MG63 (cell line): Measurements from ENCODE around the gene WWP2. TPM values are rescaled to one million over a fixed set of nuclear protein-coding genes. Genes with fewer than 3 reads are reported as not detected.

ENCODE experiments used
- DNase-seq: peaks from one replicate; pipeline ENCODE4 v3.0.0-alpha.2; 2020
- H3K27me3 ChIP-seq: fragments of 250-450 bp; sonication (Bioruptor Pico); 2 replicates; pipeline ENCODE4 v1.5.1; 2020; ENCODE audit warnings: mild to moderate bottlenecking, moderate library complexity
- H3K36me3 ChIP-seq: fragments of 250-450 bp; sonication (Bioruptor Pico); 2 replicates; pipeline ENCODE4 v1.5.1; 2020; ENCODE audit warnings: mild to moderate bottlenecking, moderate library complexity
- H3K4me3 ChIP-seq: fragments of 250-450 bp; sonication (Bioruptor Pico); 2 replicates; pipeline ENCODE4 v1.5.1; 2020; ENCODE audit warnings: mild to moderate bottlenecking, moderate library complexity
- H3K9me3 ChIP-seq: fragments of 250-450 bp; sonication (Bioruptor Pico); 2 replicates; pipeline ENCODE4 v1.5.1; 2020; ENCODE audit warnings: mild to moderate bottlenecking, moderate library complexity
- total RNA-seq: library from RNA; depleted of rRNA; stranded (reverse); fragments of >200 nt; shearing (Covaris generic); gene quantifications from 2 replicates; pipeline ENCODE4 v1.2.3, GENCODE V29; 2014; ENCODE audit warnings: low replicate concordance

WWP2 gene
- total RNA-seq, 1 experiment from 2014 or later = 15.5 TPM

- Histone ChIP-seq H3K27me3 (no peaks in the 10 kb centered on the region), H3K9me3 (no peaks in the 10 kb centered on the region), H3K4me3 (no peak overlapping the region), H3K36me3 (no peaks in the 10 kb centered on the region)
- DNase-seq = no peak
Measured at GRCh38 chr16:69916462-69916861, 154.3 kb downstream of the WWP2 start.

GRCh38 chr16:69917311-69917710, 155.2 kb downstream of the WWP2 start:
- no peak overlapping the region for H3K4me3 ChIP-seq

GRCh38 chr16:69917739-69918138, 155.6 kb downstream of the WWP2 start:
- peak; percentile 35 for DNase-seq

More at GRCh38 chr16:69917311-69917710, 155.2 kb downstream of the WWP2 start:
- Histone ChIP-seq H3K36me3 (no peaks in the 10 kb centered on the region), H3K27me3 (no peaks in the 10 kb centered on the region), H3K9me3 (no peaks in the 10 kb centered on the region)
- no peak for DNase-seq

GRCh38 chr16:69918241-69918640, 156.1 kb downstream of the WWP2 start:
- Histone ChIP-seq H3K36me3 (no peaks in the 10 kb centered on the region), H3K27me3 (no peaks in the 10 kb centered on the region), H3K4me3 (no peak overlapping the region), H3K9me3 (no peaks in the 10 kb centered on the region)
- no peak for DNase-seq

More at GRCh38 chr16:69917739-69918138, 155.6 kb downstream of the WWP2 start:
- H3K27me3 ChIP-seq = no peaks in the 10 kb centered on the region
- no peaks in the 10 kb centered on the region for H3K36me3 ChIP-seq
- H3K4me3 ChIP-seq = no peak overlapping the region
- H3K9me3 ChIP-seq = no peaks in the 10 kb centered on the region

DNA sequence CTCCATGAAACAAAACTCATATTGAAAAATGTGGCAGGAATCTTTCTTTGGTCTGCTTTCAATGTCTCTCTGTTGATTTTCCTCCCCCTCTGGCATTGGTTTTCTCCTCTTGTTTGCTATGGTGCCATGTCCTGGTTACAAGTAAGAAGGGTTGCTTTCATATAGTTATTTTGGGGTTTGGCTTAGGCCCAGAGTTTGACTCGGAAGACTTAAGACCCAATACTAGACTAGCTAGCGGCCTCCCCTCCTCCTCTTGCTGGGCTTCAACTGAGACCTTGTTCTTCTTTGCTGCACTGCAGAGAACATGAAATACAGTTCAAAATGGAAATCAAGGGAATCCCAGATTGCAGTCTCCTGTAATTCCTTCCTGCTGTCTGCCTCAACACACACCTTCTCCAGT, 159.0 kb downstream of the WWP2 start:
- H3K27me3 ChIP-seq = no peaks in the 10 kb centered on the region
- DNase-seq = no peak
- no peaks in the 10 kb centered on the region for H3K9me3 ChIP-seq
- no peak overlapping the region for H3K4me3 ChIP-seq
- H3K36me3 ChIP-seq = no peaks in the 10 kb centered on the region

DNA sequence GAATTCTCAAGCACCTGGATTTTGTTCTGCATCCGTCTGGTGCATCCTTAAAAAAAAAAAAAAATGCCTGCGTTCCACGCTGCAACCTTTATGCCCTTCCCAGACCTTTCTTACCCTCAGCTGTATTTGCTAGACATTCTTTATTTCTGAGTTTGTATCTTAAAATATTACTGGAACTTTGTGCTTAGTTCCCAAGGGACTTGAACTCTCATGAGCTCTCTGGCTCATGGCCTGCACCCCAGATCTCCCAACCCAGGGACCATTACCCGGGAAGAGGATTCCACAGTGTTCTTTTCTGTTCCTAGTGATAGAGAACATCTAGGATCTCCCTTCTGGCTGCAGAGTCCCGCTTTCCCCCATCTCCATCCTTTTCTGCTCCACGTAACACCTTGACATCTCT, 160.1 kb downstream of the WWP2 start:
- DNase-seq = no peak
- Histone ChIP-seq H3K4me3 (no peak overlapping the region), H3K27me3 (no peaks in the 10 kb centered on the region), H3K36me3 (no peaks in the 10 kb centered on the region), H3K9me3 (no peaks in the 10 kb centered on the region)

DNA sequence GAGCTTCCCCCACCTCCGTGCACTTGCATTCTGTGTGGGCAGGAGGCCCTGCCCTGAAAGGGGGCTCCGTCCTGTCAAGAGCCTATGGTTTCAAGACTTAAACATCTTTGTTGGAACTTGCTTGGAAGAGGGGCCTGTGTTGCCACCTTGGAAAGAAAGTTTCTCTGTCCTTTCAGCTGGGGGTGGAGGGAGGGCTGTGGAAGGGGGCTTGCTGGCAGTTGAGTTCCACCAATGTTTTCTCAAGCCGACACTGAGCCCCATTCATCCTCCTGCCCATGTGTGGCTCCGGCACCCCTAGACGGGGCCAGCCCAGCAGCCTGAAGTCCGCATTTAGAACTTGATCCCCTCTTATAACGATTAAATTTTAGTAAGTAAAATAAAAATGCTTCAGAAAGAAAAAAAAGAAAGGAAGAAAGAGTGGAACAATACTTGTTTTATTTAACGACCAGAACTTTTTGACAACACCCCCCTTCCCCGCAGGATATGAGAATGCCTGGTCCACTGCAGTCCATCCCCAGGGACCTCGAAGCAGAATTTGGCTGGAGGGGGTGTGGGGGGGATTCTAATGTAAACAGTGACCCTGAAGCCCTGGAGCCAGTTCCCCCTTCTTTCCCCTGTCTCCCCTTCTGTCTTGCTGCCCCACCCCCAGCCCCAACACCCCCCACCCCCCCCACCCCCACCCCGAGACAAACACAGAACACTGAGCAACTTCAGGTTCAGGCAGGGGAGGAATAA, 162.1 kb downstream of the WWP2 start:
- no peak overlapping the region for H3K4me3 ChIP-seq
- H3K9me3 ChIP-seq = no peaks in the 10 kb centered on the region
- DNase-seq = no peak
- no peaks in the 10 kb centered on the region for H3K27me3 ChIP-seq
- no peaks in the 10 kb centered on the region for H3K36me3 ChIP-seq

GRCh38 chr16:69924777-69925191, 162.7 kb downstream of the WWP2 start:
- DNase-seq = peak; percentile 58
- Histone ChIP-seq H3K36me3 (no peaks in the 10 kb centered on the region), H3K27me3 (no peaks in the 10 kb centered on the region), H3K9me3 (no peaks in the 10 kb centered on the region), H3K4me3 (no peak overlapping the region)

DNA sequence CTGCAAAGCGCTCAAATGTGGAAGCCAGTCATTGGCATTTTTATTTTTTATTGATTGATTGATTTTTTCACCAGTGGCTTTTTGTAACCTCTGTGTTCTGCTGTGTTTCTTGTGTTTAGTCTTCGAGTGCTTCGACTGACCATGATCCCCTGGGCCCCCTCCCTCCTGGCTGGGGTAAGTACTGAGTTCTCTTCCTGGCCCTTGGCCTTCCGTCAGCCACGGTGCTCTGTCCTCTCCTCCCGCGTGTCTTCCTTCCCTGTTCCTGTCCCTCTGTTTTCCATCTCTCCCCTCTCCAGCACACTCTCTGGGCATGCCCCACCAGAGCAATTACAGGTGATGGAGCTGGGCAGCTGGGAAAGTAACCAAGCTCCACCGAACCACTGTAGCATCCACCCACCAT, 163.2 kb downstream of the WWP2 start:
- no peak for DNase-seq
- no peak overlapping the region for H3K4me3 ChIP-seq
- no peaks in the 10 kb centered on the region for H3K36me3 ChIP-seq
- no peaks in the 10 kb centered on the region for H3K27me3 ChIP-seq
- no peaks in the 10 kb centered on the region for H3K9me3 ChIP-seq

DNA sequence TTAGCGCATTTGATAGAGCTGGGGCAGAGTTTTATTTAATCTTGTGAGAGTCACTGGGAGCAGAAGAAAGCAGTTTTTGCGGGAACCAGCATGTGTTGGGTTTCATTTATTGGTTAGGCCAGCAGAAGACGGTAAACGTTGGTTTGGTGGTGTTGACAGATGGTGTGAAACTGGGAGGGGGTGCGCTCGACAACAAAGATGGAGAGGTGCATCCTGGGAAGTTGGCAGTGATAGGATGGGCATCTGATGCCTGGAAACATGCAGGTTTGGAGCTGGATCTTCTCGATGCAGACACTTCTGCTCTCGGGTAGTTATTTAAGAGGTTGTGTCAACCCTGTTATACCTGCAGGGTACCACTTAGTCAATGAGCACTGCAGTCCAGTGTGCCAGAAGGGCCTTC, 164.1 kb downstream of the WWP2 start:
- no peaks in the 10 kb centered on the region for H3K36me3 ChIP-seq
- no peaks in the 10 kb centered on the region for H3K9me3 ChIP-seq
- H3K27me3 ChIP-seq = no peaks in the 10 kb centered on the region
- DNase-seq = no peak
- H3K4me3 ChIP-seq = no peak overlapping the region

DNA sequence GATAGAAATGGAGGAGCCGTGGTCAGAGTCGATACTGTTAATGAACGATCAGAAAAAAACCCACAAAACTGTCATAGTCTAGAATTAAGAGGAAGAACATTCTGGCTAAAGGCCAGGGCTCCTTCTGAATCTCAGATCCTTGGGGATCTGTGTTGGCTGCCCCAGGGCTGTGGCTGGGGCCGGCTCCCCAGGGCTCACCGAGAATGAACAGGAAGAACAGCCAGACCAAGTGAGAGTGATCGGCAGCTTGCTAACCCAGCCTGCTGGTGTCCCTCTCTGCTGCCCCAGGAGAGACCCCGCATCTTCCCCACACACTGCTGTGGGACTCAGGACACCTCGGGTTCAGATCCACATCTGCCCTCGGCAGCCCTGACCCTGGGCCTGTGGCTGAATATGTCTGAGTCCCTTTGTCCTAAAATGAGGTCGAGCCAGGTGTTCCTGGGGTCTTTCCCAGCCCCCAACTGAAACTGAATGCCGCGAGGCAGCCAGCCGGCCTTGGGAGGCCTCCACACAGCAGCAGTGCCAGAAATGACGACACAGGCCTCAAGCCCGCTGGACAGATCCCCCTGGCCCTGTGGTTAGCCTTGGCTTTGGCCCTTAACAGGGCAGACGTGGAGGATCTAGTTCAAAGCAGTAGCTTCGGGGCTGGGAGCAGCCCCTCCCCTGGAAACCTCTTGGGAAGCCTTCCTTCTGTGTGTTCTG, 165.1 kb downstream of the WWP2 start:
- Histone ChIP-seq H3K9me3 (no peaks in the 10 kb centered on the region), H3K27me3 (no peaks in the 10 kb centered on the region), H3K36me3 (no peaks in the 10 kb centered on the region), H3K4me3 (no peak overlapping the region)
- DNase-seq = peak; percentile 14

DNA sequence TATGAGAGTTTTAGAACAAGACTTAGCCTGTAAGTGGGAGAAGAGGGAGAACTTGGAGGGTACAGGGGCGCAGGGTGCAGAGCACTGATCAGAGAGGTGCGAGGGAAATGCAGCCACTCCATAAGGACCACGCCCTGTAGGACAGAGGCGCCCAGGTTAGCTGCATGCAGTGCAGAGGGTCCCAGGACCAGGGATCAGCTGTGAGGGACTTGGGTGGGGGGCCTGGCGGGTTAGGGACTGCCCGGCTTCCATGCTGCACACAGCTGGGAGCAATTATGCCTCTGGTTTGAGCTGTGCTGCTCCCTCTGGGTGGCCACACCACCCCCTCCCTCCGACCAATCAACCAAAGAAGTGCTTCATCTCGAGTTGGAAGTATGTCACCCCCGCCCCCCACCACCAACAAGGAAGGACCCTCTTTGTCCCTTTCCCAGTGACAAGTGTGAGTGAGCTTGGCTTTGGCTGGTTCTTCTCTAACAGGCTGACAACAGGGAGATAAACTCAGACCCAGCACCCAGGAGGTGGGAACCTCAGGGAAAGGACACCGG, 166.8 kb downstream of the WWP2 start:
- Histone ChIP-seq H3K36me3 (no peaks in the 10 kb centered on the region), H3K4me3 (no peak overlapping the region), H3K27me3 (no peaks in the 10 kb centered on the region), H3K9me3 (no peaks in the 10 kb centered on the region)
- DNase-seq = no peak

- Histone ChIP-seq H3K27me3 (no peaks in the 10 kb centered on the region), H3K4me3 (no peak overlapping the region), H3K36me3 (no peaks in the 10 kb centered on the region), H3K9me3 (no peaks in the 10 kb centered on the region)
- DNase-seq = no peak
Measured at GRCh38 chr16:69929480-69929879, 167.3 kb downstream of the WWP2 start.

DNA sequence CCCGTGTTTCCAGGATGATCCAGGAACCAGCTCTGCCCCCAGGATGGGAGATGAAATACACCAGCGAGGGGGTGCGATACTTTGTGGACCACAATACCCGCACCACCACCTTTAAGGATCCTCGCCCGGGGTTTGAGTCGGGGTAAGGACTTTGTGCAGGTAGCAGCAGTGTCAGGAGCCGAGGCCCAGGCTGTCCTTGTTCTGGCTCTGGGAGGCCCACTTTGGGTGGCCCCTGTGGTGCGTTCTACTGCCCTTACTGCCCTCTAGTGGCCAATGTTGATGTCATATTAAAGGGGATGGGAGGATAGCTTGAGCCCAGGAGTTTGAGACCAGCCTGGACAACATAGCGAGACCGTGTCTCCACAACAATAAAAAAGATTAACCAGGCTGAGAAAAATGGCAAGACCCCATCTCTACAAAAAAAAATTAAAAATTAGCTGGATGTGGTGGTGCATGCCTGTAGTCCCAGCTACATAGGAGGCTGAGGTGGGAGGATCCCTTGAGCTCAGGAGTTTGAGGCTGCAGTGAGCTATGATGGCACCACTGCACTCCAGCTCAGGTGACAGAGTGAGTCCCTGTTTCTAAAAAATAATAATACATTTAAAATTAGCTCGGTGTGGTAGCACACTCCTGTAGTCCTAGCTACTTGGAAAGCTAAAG, 168.1 kb downstream of the WWP2 start:
- no peaks in the 10 kb centered on the region for H3K27me3 ChIP-seq
- H3K4me3 ChIP-seq = no peak overlapping the region
- H3K9me3 ChIP-seq = no peaks in the 10 kb centered on the region
- DNase-seq = peak; percentile 15
- no peaks in the 10 kb centered on the region for H3K36me3 ChIP-seq

DNA sequence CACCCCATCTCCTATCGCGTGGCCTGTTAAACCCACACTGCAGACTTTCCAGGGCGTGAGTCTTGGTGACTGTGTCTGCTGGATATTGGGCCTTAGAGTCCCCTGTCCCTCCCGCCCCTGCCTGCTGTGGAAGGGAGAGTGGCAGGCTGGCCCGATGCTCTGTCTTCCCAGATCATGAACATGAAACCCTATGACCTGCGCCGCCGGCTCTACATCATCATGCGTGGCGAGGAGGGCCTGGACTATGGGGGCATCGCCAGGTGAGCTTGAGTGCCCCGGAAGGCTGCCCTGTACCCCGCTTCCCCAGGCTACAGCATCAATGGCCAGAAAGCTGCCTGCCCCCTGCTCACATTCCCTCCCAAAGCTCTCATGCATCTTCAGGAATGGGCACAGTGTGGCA, 169.5 kb downstream of the WWP2 start:
- no peak for DNase-seq
- Histone ChIP-seq H3K36me3 (no peaks in the 10 kb centered on the region), H3K27me3 (no peaks in the 10 kb centered on the region), H3K9me3 (no peaks in the 10 kb centered on the region), H3K4me3 (no peak overlapping the region)

DNA sequence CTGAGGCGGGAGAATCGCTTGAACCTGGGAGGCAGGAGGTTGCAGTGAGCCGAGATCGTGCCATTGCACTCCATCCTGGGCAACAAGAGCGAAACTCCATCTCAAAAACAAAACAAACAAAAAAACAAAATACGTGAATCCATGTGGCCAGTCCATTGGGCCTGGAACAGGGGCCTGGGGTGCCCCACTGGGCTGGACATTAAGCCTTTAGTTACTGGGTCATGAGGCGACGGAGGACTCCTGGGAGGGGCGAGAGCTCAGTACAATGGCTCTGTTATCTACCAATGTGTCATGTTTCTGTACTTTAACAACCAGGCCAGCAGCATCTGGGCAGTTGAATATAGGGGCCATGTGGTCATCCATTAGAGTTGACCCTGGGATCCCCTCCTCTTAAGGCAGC, 170.1 kb downstream of the WWP2 start:
- Histone ChIP-seq H3K36me3 (no peaks in the 10 kb centered on the region), H3K27me3 (no peaks in the 10 kb centered on the region), H3K4me3 (no peak overlapping the region), H3K9me3 (no peaks in the 10 kb centered on the region)
- DNase-seq = no peak

DNA sequence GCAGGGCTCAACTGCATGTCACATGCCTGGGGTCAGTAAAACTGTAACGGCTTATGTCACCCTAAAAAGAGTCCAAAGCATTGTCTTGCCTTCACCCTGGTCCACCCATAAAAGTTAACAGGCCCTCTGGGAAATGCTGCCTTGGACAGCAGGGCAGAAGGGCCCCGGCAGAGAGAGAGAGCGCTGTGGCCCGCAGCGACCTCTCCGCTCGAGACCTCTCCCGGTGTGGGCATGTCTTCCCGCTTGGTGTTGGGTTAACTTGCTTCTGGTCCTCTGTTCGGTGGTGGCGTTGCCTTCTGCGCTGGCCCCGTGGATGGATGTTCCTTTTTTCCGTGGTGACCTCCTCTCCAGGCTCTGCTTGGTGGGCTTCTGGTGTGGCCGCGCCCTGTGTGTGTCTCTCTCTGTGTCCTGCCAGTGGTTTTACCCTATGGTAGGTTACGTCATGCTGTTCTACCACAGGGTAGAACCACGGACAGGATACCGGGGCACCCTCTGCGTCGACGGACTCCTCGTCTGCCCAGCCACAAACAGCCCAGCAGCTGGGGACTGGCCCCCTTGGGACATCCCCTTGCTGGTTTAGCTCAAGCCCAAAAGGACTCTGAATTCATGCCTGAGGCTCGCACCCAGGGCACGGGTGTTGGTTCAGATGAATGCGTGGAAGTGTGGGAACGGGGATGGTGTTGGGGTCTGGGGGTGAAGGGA, 170.7 kb downstream of the WWP2 start:
- Histone ChIP-seq H3K36me3 (no peaks in the 10 kb centered on the region), H3K9me3 (no peaks in the 10 kb centered on the region), H3K4me3 (no peak overlapping the region), H3K27me3 (no peaks in the 10 kb centered on the region)
- DNase-seq = no peak
